ENCODE results near the gene RBM22.
"Not testable (repeated sequence)": the region's sequence is repeated elsewhere in the genome, so short reads cannot be mapped to it uniquely, and the experiment has no call there.

Gene RBM22

GRCh38 chr5:150700594-150701377 is at the start of gene RBM22:
TSS of gene RBM22 (minus strand) at chr5:150701062. CDS start at chr5:150700985, 77 bp downstream.
- DNase-seq (ENCODE audit: low spot score), result peak; percentile 87
- TF ChIP-seq CTCF (IDR thresholded peaks at IDR 0.05; ENCODE audit: extremely low read depth, missing control alignments), result peak; percentile 42

- no peak for TF ChIP-seq CTCF (IDR thresholded peaks at IDR 0.05; ENCODE audit: extremely low read depth, missing control alignments)
- DNase-seq (ENCODE audit: low spot score), result no peak
These were observed 49.6 kb upstream of the RBM22 start for GRCh38 chr5:150750469-150750868.

GRCh38 chr5:150743142-150743488 is 42.3 kb upstream of the RBM22 start:
- not testable (repeated sequence) for DNase-seq (ENCODE audit: low spot score)

- not testable (repeated sequence) for DNase-seq (ENCODE audit: low spot score)
These were observed 41.7 kb upstream of the RBM22 start for GRCh38 chr5:150742455-150743141.

GRCh38 chr5:150740992-150741391 is 40.1 kb upstream of the RBM22 start:
- DNase-seq (ENCODE audit: low spot score), result no peak
- no peak for TF ChIP-seq CTCF (IDR thresholded peaks at IDR 0.05; ENCODE audit: extremely low read depth, missing control alignments)

GRCh38 chr5:150738862-150739261 is 38.0 kb upstream of the RBM22 start:
- no peak for TF ChIP-seq CTCF (IDR thresholded peaks at IDR 0.05; ENCODE audit: extremely low read depth, missing control alignments)
- DNase-seq (ENCODE audit: low spot score), result no peak

GRCh38 chr5:150734579-150735384 is 33.9 kb upstream of the RBM22 start:
- DNase-seq (ENCODE audit: low spot score), result peak; percentile 49
- peak; percentile 15 for TF ChIP-seq CTCF (IDR thresholded peaks at IDR 0.05; ENCODE audit: extremely low read depth, missing control alignments)

- TF ChIP-seq CTCF (IDR thresholded peaks at IDR 0.05; ENCODE audit: extremely low read depth, missing control alignments), result no peak
- no peak for DNase-seq (ENCODE audit: low spot score)
These were observed 30.9 kb upstream of the RBM22 start for GRCh38 chr5:150731669-150732242.
